Measurements from ENCODE around the gene CST11.

CST11 gene

GRCh38 chr20:23412026-23412425 is 40.6 kb downstream of the CST11 start:
- H4K20me1 ChIP-seq (ENCODE audit: insufficient read depth, low read length): peaks cover 19% of the 10 kb centered on the region
- TF ChIP-seq EZH2phosphoT487 (IDR thresholded peaks at IDR 0.05; ENCODE audit: low read depth): no peak
- no peak for TF ChIP-seq CTCF (IDR thresholded peaks at IDR 0.05; ENCODE audit: low read depth, low read length)
- H3K4me2 ChIP-seq (ENCODE audit: low read length): no peak overlapping the region
- no peak overlapping the region for H3K27ac ChIP-seq (ENCODE audit: low read length)
- H3K79me2 ChIP-seq (ENCODE audit: low read length): peaks cover 58% of the 10 kb centered on the region
- H3K9me3 ChIP-seq (ENCODE audit: insufficient read depth, low read length): no peaks in the 10 kb centered on the region
- H3K9ac ChIP-seq (ENCODE audit: low read length): no peak overlapping the region
- no peaks in the 10 kb centered on the region for H3K36me3 ChIP-seq (replicated peaks; ENCODE audit: low read depth, low read length)
- no peaks in the 10 kb centered on the region for H3K27me3 ChIP-seq (ENCODE audit: low read depth, low read length)
- H3K4me1 ChIP-seq (ENCODE audit: low read length): peaks cover 10% of the 10 kb centered on the region
- H3K4me3 ChIP-seq (ENCODE audit: low read length): no peak overlapping the region
- H2AFZ ChIP-seq (ENCODE audit: low read depth, low read length): no peak overlapping the region

GRCh38 chr20:23410916-23411695 is 41.6 kb downstream of the CST11 start:
- no peaks in the 10 kb centered on the region for H3K27me3 ChIP-seq (ENCODE audit: low read depth, low read length)
- no peaks in the 10 kb centered on the region for H3K9me3 ChIP-seq (ENCODE audit: insufficient read depth, low read length)
- no peaks in the 10 kb centered on the region for H3K36me3 ChIP-seq (replicated peaks; ENCODE audit: low read depth, low read length)
- H3K79me2 ChIP-seq (ENCODE audit: low read length): peaks cover 66% of the 10 kb centered on the region
- H3K9ac ChIP-seq (ENCODE audit: low read length): no peak overlapping the region
- H3K27ac ChIP-seq (ENCODE audit: low read length): no peak overlapping the region
- H2AFZ ChIP-seq (ENCODE audit: low read depth, low read length): no peak overlapping the region
- no peak overlapping the region for H3K4me3 ChIP-seq (ENCODE audit: low read length)
- peaks cover 10% of the 10 kb centered on the region for H3K4me1 ChIP-seq (ENCODE audit: low read length)
- TF ChIP-seq EZH2phosphoT487 (IDR thresholded peaks at IDR 0.05; ENCODE audit: low read depth) (no peak), CTCF (IDR thresholded peaks at IDR 0.05; ENCODE audit: low read depth, low read length) (no peak)
- H4K20me1 ChIP-seq (ENCODE audit: insufficient read depth, low read length): peaks cover 22% of the 10 kb centered on the region
- no peak overlapping the region for H3K4me2 ChIP-seq (ENCODE audit: low read length)

DNA sequence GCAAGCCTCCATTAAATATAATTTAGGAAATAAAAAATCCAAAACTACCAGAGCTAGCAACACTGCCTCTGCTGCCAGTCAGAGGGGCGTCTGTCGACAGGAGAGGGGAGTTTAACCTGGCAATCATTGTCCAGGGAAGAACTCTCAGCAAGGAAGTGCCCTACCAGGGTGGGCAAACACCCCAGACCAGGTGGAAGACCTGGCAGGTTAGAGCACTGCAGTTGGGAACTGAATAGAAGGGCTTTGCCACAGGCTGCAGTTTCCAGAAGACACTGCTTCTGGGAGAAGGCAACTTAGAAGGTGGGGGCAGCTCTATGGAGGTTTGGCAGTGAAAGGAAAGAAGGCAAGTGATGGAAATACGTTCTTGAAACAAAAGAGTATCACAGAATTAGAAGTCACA is 42.9 kb downstream of the CST11 start:
- Histone ChIP-seq H3K9me3 (ENCODE audit: insufficient read depth, low read length) (no peaks in the 10 kb centered on the region), H3K79me2 (ENCODE audit: low read length) (peaks cover 63% of the 10 kb centered on the region), H2AFZ (ENCODE audit: low read depth, low read length) (no peak overlapping the region), H3K4me2 (ENCODE audit: low read length) (no peak overlapping the region), H3K4me3 (ENCODE audit: low read length) (no peak overlapping the region), H3K27me3 (ENCODE audit: low read depth, low read length) (no peaks in the 10 kb centered on the region), H3K27ac (ENCODE audit: low read length) (no peak overlapping the region), H3K9ac (ENCODE audit: low read length) (no peak overlapping the region), H4K20me1 (ENCODE audit: insufficient read depth, low read length) (peaks cover 22% of the 10 kb centered on the region), H3K4me1 (ENCODE audit: low read length) (peaks cover 10% of the 10 kb centered on the region), H3K36me3 (replicated peaks; ENCODE audit: low read depth, low read length) (no peaks in the 10 kb centered on the region)
- TF ChIP-seq EZH2phosphoT487 (IDR thresholded peaks at IDR 0.05; ENCODE audit: low read depth): no peak
- no peak for TF ChIP-seq CTCF (IDR thresholded peaks at IDR 0.05; ENCODE audit: low read depth, low read length)

- Histone ChIP-seq H3K36me3 (replicated peaks; ENCODE audit: low read depth, low read length) (no peaks in the 10 kb centered on the region), H3K27me3 (ENCODE audit: low read depth, low read length) (no peaks in the 10 kb centered on the region), H3K4me1 (ENCODE audit: low read length) (peaks cover 10% of the 10 kb centered on the region), H3K79me2 (ENCODE audit: low read length) (peaks cover 70% of the 10 kb centered on the region), H3K4me3 (ENCODE audit: low read length) (no peak overlapping the region), H3K4me2 (ENCODE audit: low read length) (no peak overlapping the region), H3K27ac (ENCODE audit: low read length) (no peak overlapping the region), H2AFZ (ENCODE audit: low read depth, low read length) (no peak overlapping the region), H4K20me1 (ENCODE audit: insufficient read depth, low read length) (peaks cover 29% of the 10 kb centered on the region), H3K9ac (ENCODE audit: low read length) (no peak overlapping the region), H3K9me3 (ENCODE audit: insufficient read depth, low read length) (no peaks in the 10 kb centered on the region)
- no peak for TF ChIP-seq EZH2phosphoT487 (IDR thresholded peaks at IDR 0.05; ENCODE audit: low read depth)
- no peak for TF ChIP-seq CTCF (IDR thresholded peaks at IDR 0.05; ENCODE audit: low read depth, low read length)
Measured at GRCh38 chr20:23408957-23409356, 43.7 kb downstream of the CST11 start.
